GOT3 (cell line): ENCODE measurements around the gene ZNF607.
"Not testable (repeated sequence)": the region's sequence is repeated elsewhere in the genome, so short reads cannot be mapped to it uniquely, and the experiment has no call there.

Experiments used
- DNase-seq: peaks from one replicate; lab custom pipeline; 2025; ENCODE audit warnings: mixed read lengths; lab: John Stamatoyannopoulos, UW

ZNF607 gene

DNA sequence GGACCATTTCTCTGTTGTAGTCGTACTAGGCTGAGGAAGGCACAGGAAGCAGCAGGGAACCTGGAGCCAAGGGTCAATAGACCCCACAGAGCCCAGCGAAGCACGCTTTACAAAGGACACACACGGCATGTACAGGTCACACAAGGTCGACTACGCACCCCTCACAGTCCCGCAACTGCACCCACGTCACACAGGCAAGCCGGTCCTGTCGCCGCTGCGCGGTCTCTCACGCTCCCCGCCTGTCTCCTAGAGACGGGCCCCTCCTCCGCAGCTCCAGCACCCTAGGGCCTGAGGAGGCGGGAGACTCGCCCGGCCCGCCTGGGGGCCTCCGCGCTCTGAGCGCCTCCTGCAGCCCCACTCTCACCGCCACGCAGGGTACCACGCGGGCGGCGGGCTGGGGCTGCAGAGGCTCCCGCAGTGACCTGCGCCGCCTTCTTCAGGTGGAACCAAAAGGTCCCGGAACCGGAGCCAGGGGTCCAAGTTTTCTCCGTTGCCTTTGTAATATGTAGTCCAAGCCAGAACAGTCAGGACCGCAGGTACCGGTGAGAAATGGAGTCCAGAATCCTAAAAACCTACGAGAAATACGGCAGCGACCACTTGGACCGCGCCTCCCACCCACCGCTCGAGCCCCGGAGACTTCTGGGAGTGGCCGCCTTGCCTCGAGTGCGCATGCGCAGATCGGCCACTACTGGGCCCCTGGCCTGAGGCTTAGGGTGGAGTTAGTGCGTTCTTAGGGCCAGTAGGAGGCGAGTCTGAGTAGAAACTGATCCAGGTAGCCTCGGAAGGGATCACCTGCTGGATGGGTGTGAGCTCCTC, at the start of gene ZNF607:
TSS of gene ZNF607 (minus strand) at position 651 of the 816 bp plus-strand sequence. CDS start 8,143 bp downstream, outside the sequence.
- no peak for DNase-seq

- DNase-seq = no peak
Measured at GRCh38 chr19:37763488-37763887, 43.9 kb upstream of the ZNF607 start.

GRCh38 chr19:37757683-37758082, 38.1 kb upstream of the ZNF607 start:
- not testable (repeated sequence) for DNase-seq

DNA sequence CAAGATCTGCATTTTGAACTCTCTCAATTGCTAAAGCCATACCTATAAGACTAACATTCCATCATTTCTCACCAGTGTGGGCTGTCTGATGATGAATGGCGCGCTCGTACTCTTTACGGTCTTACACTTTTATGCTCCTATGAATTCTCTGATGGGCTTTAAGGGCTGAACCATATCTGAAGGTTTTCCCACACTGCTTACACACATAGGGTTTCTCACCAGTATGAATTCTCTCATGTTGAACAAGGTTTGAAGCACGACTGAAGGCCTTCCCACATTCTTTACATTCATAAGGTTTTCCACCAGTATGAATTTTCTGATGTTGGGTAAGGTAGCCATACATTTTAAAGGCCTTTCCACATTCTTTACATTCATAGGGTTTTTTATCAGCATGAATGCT, 18.8 kb upstream of the ZNF607 start:
- no peak for DNase-seq

- no peak for DNase-seq
Measured at GRCh38 chr19:37725181-37725580, 5.6 kb upstream of the ZNF607 start.

GRCh38 chr19:37719927-37720265, 335 bp upstream of the ZNF607 start:
- DNase-seq = no peak

DNA sequence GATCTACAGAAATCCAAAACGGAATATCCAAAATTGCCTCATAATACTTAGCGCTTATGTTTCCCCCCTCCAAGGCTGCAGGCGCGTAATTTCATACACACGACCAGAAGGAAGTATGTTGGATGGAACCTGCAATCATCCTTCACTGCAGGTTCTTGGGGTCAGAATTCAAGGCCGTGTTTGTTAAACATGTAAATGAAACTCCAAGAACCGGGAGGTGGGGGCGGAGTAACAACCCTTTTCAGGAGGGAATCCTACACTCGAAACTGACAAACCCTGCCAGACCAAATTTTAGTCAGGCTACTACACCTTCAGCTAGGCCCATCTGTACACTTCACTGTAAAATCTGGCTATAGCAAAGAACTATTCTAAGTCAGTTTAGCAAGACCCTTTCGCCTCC, 1.3 kb downstream of the ZNF607 start:
- DNase-seq = no peak

GRCh38 chr19:37716140-37716539, 3.4 kb downstream of the ZNF607 start:
- DNase-seq = no peak

- no peak for DNase-seq
Measured at GRCh38 chr19:37706052-37706605, 13.4 kb downstream of the ZNF607 start.

- no peak for DNase-seq
Measured at GRCh38 chr19:37699057-37699456, 20.5 kb downstream of the ZNF607 start.

- DNase-seq = no peak
Measured at GRCh38 chr19:37698216-37698615, 21.3 kb downstream of the ZNF607 start.

GRCh38 chr19:37695144-37695899, 24.2 kb downstream of the ZNF607 start:
- DNase-seq = no peak

- no peak for DNase-seq
Measured at GRCh38 chr19:37692956-37693620, 26.5 kb downstream of the ZNF607 start.

DNA sequence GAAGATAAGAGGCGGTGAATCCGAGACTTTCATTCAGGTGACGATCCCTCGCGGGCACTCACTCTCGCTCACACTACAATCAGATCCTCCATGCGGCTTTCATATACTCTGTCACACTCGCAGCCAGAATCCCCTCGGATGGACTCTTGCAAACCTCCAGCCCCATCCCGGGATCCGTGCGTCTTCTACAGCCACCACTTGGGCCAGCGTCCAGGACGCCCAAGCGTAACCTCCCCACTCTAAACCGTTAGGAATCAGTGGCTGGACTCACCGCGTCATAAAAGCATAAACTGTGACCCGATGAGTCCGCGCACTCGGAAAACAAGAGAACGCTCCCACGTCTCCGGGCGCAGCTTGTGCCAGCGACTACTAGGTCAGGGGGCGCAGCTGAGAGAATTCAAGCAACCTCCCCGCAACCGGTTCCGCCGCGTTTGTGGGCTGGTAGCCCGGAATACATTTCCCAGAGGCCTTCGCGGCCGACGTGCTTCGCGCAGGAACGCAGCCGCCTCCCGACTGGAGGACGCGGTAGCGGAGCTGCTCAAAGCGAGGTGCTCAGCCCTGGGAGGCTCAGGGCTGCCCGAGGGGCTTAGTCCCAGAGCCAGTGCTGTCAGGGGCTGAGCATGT, 27.6 kb downstream of the ZNF607 start:
- no peak for DNase-seq

GRCh38 chr19:37683520-37683919, 36.0 kb downstream of the ZNF607 start:
- DNase-seq = no peak

DNA sequence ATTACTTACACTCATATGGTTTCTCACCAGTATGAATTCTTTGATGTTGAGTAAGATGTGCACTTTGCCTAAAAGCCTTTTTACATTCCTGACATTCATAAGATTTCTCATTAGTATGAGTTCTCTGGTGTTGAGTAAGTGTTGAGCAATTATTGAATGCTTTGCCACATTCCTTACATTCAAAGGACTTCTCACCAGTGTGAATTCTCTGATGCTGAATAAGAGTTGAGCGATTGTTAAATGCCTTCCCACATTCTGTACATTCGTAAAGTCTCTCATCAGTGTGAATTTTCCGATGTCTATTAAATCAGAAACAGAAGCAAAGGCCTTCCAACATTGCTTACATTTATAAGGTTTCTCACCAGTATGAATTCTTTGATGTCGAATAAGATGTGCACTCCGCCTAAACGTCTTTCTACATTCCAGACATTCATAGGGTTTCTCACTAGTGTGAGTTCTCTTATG, 50.1 kb downstream of the ZNF607 start:
- DNase-seq = no peak

- DNase-seq = not testable (repeated sequence)
Measured at GRCh38 chr19:37657157-37657556, 62.4 kb downstream of the ZNF607 start.

DNA sequence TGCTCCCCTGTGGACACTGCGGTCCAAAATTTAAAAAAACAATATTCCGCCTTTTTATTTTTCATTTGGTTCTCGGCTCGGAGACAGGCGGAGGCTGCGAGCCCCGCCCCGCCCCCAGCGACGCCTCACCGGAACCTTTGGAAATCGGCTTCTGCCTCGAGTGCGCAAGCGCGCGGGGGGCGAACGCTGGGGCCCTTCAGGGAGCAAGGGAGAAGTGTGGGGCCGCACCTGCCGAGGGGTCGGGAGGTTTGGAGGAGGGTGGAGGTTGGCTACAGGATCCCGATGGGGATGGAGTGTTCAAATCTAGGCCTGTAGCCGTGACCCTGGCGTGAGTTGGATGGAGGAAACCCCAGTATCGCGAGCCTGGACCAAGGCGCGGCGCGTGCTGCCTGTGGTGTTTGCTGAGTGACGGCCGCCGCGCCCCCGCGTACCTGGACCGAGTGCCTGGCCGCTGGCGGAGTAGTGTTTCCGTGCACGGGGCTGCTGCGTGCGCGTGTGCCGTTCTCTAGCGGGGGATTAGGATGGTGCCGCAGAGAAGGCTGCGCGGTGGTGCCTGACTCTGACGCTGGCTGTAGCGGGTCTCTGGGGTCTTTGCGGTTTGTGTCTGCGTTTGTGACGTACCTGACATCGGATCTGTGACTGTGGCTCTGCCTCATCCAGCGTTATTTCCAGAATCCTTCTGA, 63.7 kb downstream of the ZNF607 start:
- DNase-seq = peak; percentile 75

DNA sequence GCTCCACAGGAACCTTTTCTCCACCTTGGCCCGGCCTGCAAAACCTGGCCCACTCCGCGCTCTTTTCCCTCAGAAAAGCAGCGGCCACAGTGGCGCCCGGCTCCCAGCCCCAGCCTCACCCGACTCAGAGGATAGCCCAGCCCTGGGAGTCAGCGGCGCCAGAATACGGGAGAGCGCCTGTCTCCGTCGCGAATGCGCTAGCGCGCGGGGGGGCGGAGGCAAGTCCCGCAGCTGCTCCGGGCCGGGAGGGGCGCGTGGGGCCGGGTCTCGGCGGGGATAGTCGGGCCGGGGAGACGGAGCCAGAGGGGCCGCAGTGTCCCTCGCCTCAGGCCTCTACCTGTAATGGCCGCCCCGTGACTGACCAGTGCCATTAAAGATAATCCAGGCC, 64.3 kb downstream of the ZNF607 start, which contains the start of gene ZFP30:
TSS of gene ZFP30 (minus strand) at position 165 of the 388 bp plus-strand sequence. CDS start 7,643 bp downstream, outside the sequence.
- peak; percentile 75 for DNase-seq

DNA sequence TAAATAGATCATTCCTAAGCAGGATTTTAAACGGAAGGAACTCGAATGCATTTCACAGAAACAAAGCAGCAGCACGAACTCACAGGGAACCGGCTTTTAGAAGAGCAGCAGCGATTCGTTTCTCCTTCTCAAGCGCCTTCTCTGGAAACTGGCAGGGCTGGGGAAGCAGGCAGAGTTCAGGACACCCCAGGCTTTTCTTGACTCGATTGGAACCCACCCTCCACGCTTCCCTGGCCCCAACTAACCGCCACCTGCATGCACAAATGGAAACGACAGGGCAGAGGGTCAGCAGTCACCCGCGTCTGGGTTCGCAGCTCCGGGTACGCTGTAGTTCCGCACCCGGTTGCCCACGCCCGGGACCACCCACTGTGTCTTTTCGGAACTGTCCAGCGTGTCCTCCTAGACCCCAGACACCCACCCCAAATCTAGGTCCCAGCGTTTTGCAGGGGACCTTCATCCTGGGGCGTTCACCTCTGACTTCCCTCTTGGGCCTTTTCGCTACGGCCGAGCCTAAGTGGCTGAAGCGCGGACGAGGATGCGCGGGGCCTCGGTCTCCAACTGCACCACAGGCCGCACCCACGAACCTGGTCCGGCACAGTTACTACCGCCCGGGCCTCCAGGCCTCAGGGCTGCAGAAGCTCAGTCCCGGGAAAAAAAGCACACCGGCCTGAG, 64.8 kb downstream of the ZNF607 start:
- peak; percentile 49 for DNase-seq

- DNase-seq = no peak
Measured at GRCh38 chr19:37654118-37654517, 65.4 kb downstream of the ZNF607 start.
